Spleen (tissue), 11 donors: Measurements from ENCODE around the gene ATP9A. TPM values are rescaled to one million over a fixed set of nuclear protein-coding genes. Genes with fewer than 3 reads are reported as not detected.

Experiments used
- DNase-seq: peaks from one replicate; pipeline ENCODE4 v3.0.0-alpha.2; 2020
- H3K27ac ChIP-seq, 8 donors: fragments of 200-600 bp; sonication (generic) in 7 of 8; 1 replicate in 4 of 8; 2 replicates in 4 of 8; pipeline versions ENCODE4 v1.5.0 to v1.8.0; 2016 to 2021; ENCODE audit warnings: inconsistent platforms in 4 of 8, mild to moderate bottlenecking in 4 of 8, moderate library complexity in 1 of 8
- H3K27me3 ChIP-seq, 7 donors: fragments of 200-600 bp; sonication (generic) in 6 of 7; replicated peaks in 1 of 7; 1 replicate in 4 of 7; 2 replicates in 3 of 7; pipeline versions ENCODE4 v1.5.0 to v1.8.0; 2016 to 2021; ENCODE audit warnings: inconsistent platforms in 3 of 7, mild to moderate bottlenecking in 1 of 7
- H3K36me3 ChIP-seq, 6 donors: fragments of 200-600 bp; sonication (generic) in 5 of 6; 1 replicate in 4 of 6; 2 replicates in 2 of 6; pipeline versions ENCODE4 v1.5.0 to v1.8.0; 2016 to 2021; ENCODE audit warnings: inconsistent platforms in 2 of 6
- H3K4me1 ChIP-seq, 6 donors: fragments of 200-600 bp; sonication (generic) in 5 of 6; 1 replicate in 3 of 6; 2 replicates in 3 of 6; pipeline versions ENCODE4 v1.5.0 to v1.8.0; 2016 to 2021; ENCODE audit warnings: inconsistent platforms in 3 of 6
- H3K4me3 ChIP-seq, 8 donors: fragments of 200-600 bp; sonication (generic) in 7 of 8; 1 replicate in 4 of 8; 2 replicates in 4 of 8; pipeline versions ENCODE4 v1.5.0 to v1.8.0; 2016 to 2021; ENCODE audit warnings: inconsistent platforms in 4 of 8, mild to moderate bottlenecking in 4 of 8, moderate library complexity in 2 of 8
- H3K9me3 ChIP-seq, 8 donors: fragments of 200-600 bp; sonication (generic) in 7 of 8; 1 replicate in 4 of 8; 2 replicates in 4 of 8; pipeline versions ENCODE4 v1.5.0 to v1.8.0; 2016 to 2021; ENCODE audit warnings: inconsistent platforms in 4 of 8
- CTCF ChIP-seq, 11 experiments: fragments of 200-600 bp in 7 of 11; fragments of 450-650 bp in 4 of 11; sonication (generic) in 4 of 11; IDR thresholded peaks in 8 of 11; conservative IDR thresholded peaks in 3 of 11; 1 replicate in 7 of 11; 2 replicates in 4 of 11; pipeline versions ENCODE4 v1.4.0 to v1.8.0; 2016 to 2021; ENCODE audit warnings: antibody characterized with exemption in 11 of 11, inconsistent platforms in 4 of 11, mild to moderate bottlenecking in 1 of 11
- POLR2A ChIP-seq, 3 donors: fragments of 450-650 bp; IDR thresholded peaks; one replicate each; pipeline ENCODE4 v1.5.1; 2017; ENCODE audit warnings: antibody characterized with exemption in 3 of 3, mild to moderate bottlenecking in 1 of 3
- POLR2AphosphoS5 ChIP-seq, 3 donors: sonication (generic); formaldehyde crosslinking; IDR thresholded peaks; one replicate each; pipeline ENCODE4 v1.5.1; 2017; ENCODE audit warnings: antibody characterized with exemption in 3 of 3
- WGBS, 5 donors: extraction: QIAGEN DNeasy Blood & Tissue Kit in 3 of 5; methylation state at CpG; one replicate each; pipeline versions ENCODE4 v1.1.5 to v1.1.7; 2013 to 2018; 5-methylcytosine and 5-hydroxymethylcytosine counted together
- intact Hi-C: fragments of 100-400 bp; cut with DNase I; formaldehyde crosslinking; loops from one replicate; pipeline ENCODE4 v1.15.0; 2023; ENCODE audit warnings: low total_unique reads
- polyA plus RNA-seq, 3 donors: library from polyadenylated mRNA; stranded (reverse); fragments of 200-250 nt; gene quantifications; one replicate each; pipeline ENCODE4 v1.2.1, GENCODE V29; 2013
- total RNA-seq, 7 donors: library from RNA; depleted of rRNA in 3 of 7; stranded (reverse); fragments of >200 nt in 3 of 7; fragmentation: NEBNext Ultra II Directional in 4 of 7; extraction: Animal tissue kit (Norgen Biotek cat#: 25700) in 4 of 7; gene quantifications; one replicate each; pipeline versions ENCODE4 v1.1.0 to v1.2.1, GENCODE V29; 2016 to 2021
- donor health status: healthy with polysubstance abuse.
- donor health status: DM: no; HTN: no; CAD: no; lungs with moderate emphysema.
- donor health status: DM: no; HTN: no; CAD: no.
- donor health status: Bipolar disorder and iron deficiency.
- donor health status: healthy.
- donor health status: DM: no; HTN: no; CAD: no.
- donor health status: DM: yes; HTN: yes; CAD: no.

ATP9A gene
- total and polyA plus RNA-seq, 10 donors = 0.37 to 11.5 (median 7.6) TPM

- TF ChIP-seq POLR2AphosphoS5 (IDR thresholded peaks at IDR 0.05) (no peak), POLR2A (IDR thresholded peaks at IDR 0.05) (no peak), CTCF (IDR thresholded peaks at IDR 0.05 in 8 of 11, conservative IDR thresholded peaks at IDR 0.05 in 3 of 11) (no peak)
- WGBS, 5 donors = 86 to 94% (median 90%) methylated on average over 12 of the region's 12 CpGs
- peaks cover 0 to 6% (median 0%) of the 10 kb centered on the region in 6 donors for H3K4me1 ChIP-seq
- no peaks in the 10 kb centered on the region for H3K9me3 ChIP-seq
- peaks cover 0 to 31% (median 2%) of the 10 kb centered on the region in 6 donors for H3K36me3 ChIP-seq
- peaks cover 0 to 3% (median 0%) of the 10 kb centered on the region in 7 donors for H3K27me3 ChIP-seq
- no peak for DNase-seq
- H3K27ac ChIP-seq = peak overlapping the region in 1 of 8 donors; percentile 0
- intact Hi-C loops = loop anchor here (10.0 kb wide), 2 partner anchors 246 to 636 kb away; no protein-coding TSS in a partner anchor
- H3K4me3 ChIP-seq = no peak overlapping the region
Measured at GRCh38 chr20:51620432-51620831, 147.8 kb downstream of the ATP9A start.

GRCh38 chr20:51616060-51616459, 152.1 kb downstream of the ATP9A start:
- no peaks in the 10 kb centered on the region for H3K27me3 ChIP-seq
- intact Hi-C loops = no loop called here

GRCh38 chr20:51614687-51615086, 153.5 kb downstream of the ATP9A start:
- Histone ChIP-seq H3K9me3 (no peaks in the 10 kb centered on the region), H3K36me3 (peaks cover 0 to 47% (median 2%) of the 10 kb centered on the region in 6 donors), H3K4me1 (peaks cover 0 to 12% (median 2%) of the 10 kb centered on the region in 6 donors), H3K27ac (no peak overlapping the region), H3K4me3 (no peak overlapping the region), H3K27me3 (no peaks in the 10 kb centered on the region)
- DNase-seq = no peak
- TF ChIP-seq POLR2AphosphoS5 (IDR thresholded peaks at IDR 0.05) (no peak), CTCF (IDR thresholded peaks at IDR 0.05 in 8 of 11, conservative IDR thresholded peaks at IDR 0.05 in 3 of 11) (no peak), POLR2A (IDR thresholded peaks at IDR 0.05) (no peak)
- 85 to 93% (median 90%) methylated on average over 6 of the region's 6 CpGs for WGBS, 5 donors
- intact Hi-C loops = no loop called here

More at GRCh38 chr20:51616060-51616459, 152.1 kb downstream of the ATP9A start:
- Histone ChIP-seq H3K36me3 (peaks cover 0 to 43% (median 2%) of the 10 kb centered on the region in 6 donors), H3K4me3 (no peak overlapping the region), H3K27ac (no peak overlapping the region), H3K4me1 (peaks cover 0 to 5% (median under 1%) of the 10 kb centered on the region in 6 donors), H3K9me3 (no peaks in the 10 kb centered on the region)
- WGBS, 5 donors = 80 to 90% (median 84%) methylated on average over 3 of the region's 3 CpGs
- no peak for DNase-seq
- TF ChIP-seq CTCF (IDR thresholded peaks at IDR 0.05 in 8 of 11, conservative IDR thresholded peaks at IDR 0.05 in 3 of 11) (no peak), POLR2A (IDR thresholded peaks at IDR 0.05) (no peak), POLR2AphosphoS5 (IDR thresholded peaks at IDR 0.05) (no peak)

GRCh38 chr20:51613580-51613979, 154.6 kb downstream of the ATP9A start:
- no peak overlapping the region for H3K4me3 ChIP-seq
- H3K9me3 ChIP-seq = no peaks in the 10 kb centered on the region
- TF ChIP-seq POLR2A (IDR thresholded peaks at IDR 0.05) (no peak), CTCF (IDR thresholded peaks at IDR 0.05 in 8 of 11, conservative IDR thresholded peaks at IDR 0.05 in 3 of 11) (no peak), POLR2AphosphoS5 (IDR thresholded peaks at IDR 0.05) (no peak)
- H3K27ac ChIP-seq = no peak overlapping the region
- peaks cover 0 to 12% (median 2%) of the 10 kb centered on the region in 6 donors for H3K4me1 ChIP-seq
- peaks cover 0 to 50% (median 2%) of the 10 kb centered on the region in 6 donors for H3K36me3 ChIP-seq
- intact Hi-C loops = no loop called here
- no peak for DNase-seq
- WGBS, 5 donors = 91 to 100% (median 93%) methylated on average over 6 of the region's 6 CpGs
- peaks cover 0 to 4% (median 0%) of the 10 kb centered on the region in 7 donors for H3K27me3 ChIP-seq
